SK-N-SH (cell line): Measurements from ENCODE around the gene FAM241A. TPM values are rescaled to one million over a fixed set of nuclear protein-coding genes. Genes with fewer than 3 reads are reported as not detected.
A peak's percentile ranks its signal among the peaks of the same experiment; 100 is the strongest.

Experiments
- CTCF ChIA-PET: fragments of 300-600, 350-600 bp; formaldehyde crosslinking; extraction: SDS; loops from one replicate; lab custom pipeline; 2021; lab: Yijun Ruan, JAX
- POLR2A ChIA-PET: fragments of 350-600 bp; sonication (Branson Sonifier 250); formaldehyde crosslinking; extraction: SDS; loops from one replicate; lab custom pipeline; 2020; ENCODE audit warnings: antibody characterized with exemption, inconsistent platforms; lab: Yijun Ruan, JAX
- DNase-seq: peaks from one replicate; pipeline ENCODE4 v3.0.0; 2012
- H2AFZ ChIP-seq: fragments of 200-600 bp; sonication (generic); 2 replicates; pipeline ENCODE4 v1.8.1; 2016; ENCODE audit warnings: antibody characterized with exemption, mild to moderate bottlenecking, low read depth
- H3F3A ChIP-seq: fragments of 200-600 bp; sonication (generic); replicated peaks from 2 replicates; pipeline ENCODE3; 2016; ENCODE audit warnings: antibody characterized with exemption, mild to moderate bottlenecking; ENCODE audit not compliant: insufficient read depth
- H3K27ac ChIP-seq, 2 experiments: fragments of 200-500 bp in 1 of 2; fragments of 200-600 bp in 1 of 2; sonication (Bioruptor generic) in 1 of 2; sonication (generic), shearing (Covaris generic) in 1 of 2; 2 replicates each; pipeline versions ENCODE4 v1.5.1 to v1.6.1; 2014 to 2016; ENCODE audit warnings: low read depth in 2 of 2, inconsistent platforms in 1 of 2, low read length in 1 of 2, mild to moderate bottlenecking in 1 of 2, mixed read lengths in 1 of 2
- H3K27me3 ChIP-seq: fragments of 200-600 bp; sonication (generic), shearing (Covaris generic); 2 replicates; pipeline ENCODE4 v1.6.1; 2016; ENCODE audit warnings: mixed run types; ENCODE audit not compliant: insufficient read depth
- H3K36me3 ChIP-seq, 2 experiments: fragments of 200-500 bp in 1 of 2; fragments of 200-600 bp in 1 of 2; sonication (Bioruptor generic) in 1 of 2; sonication (generic) in 1 of 2; replicated peaks in 1 of 2; 2 replicates each; pipeline versions ENCODE3 to v1.5.1; 2014 to 2016; ENCODE audit warnings: low read length in 1 of 2, mild to moderate bottlenecking in 1 of 2; ENCODE audit not compliant: insufficient read depth in 2 of 2, control insufficient read depth in 1 of 2
- H3K4me1 ChIP-seq, 2 experiments: fragments of 200-500 bp in 1 of 2; fragments of 200-600 bp in 1 of 2; sonication (Bioruptor generic) in 1 of 2; sonication (generic), shearing (Covaris generic) in 1 of 2; 2 replicates each; pipeline versions ENCODE4 v1.5.1 to v1.6.1; 2014 to 2016; ENCODE audit warnings: low read depth in 1 of 2, low read length in 1 of 2, mixed run types in 1 of 2; ENCODE audit not compliant: insufficient read depth in 2 of 2, control insufficient read depth in 1 of 2
- H3K4me2 ChIP-seq: fragments of 200-600 bp; sonication (generic), shearing (Covaris generic); 2 replicates; pipeline ENCODE4 v1.6.1; 2017; ENCODE audit warnings: mixed run types
- H3K4me3 ChIP-seq, 2 experiments: fragments of 200-500 bp in 1 of 2; fragments of 200-600 bp in 1 of 2; sonication (Bioruptor generic) in 1 of 2; sonication (generic), shearing (Covaris generic) in 1 of 2; 2 replicates each; pipeline versions ENCODE4 v1.5.1 to v1.8.1; 2014 to 2016; ENCODE audit warnings: low read depth in 2 of 2, inconsistent platforms in 1 of 2, low read length in 1 of 2, mild to moderate bottlenecking in 1 of 2, mixed read lengths in 1 of 2, moderate library complexity in 1 of 2
- H3K79me2 ChIP-seq: fragments of 200-600 bp; sonication (generic); 2 replicates; pipeline ENCODE4 v1.8.1; 2017; ENCODE audit warnings: mild to moderate bottlenecking; ENCODE audit not compliant: insufficient read depth
- H3K9ac ChIP-seq: fragments of 200-600 bp; sonication (generic); 2 replicates; pipeline ENCODE4 v1.6.1; 2017; ENCODE audit warnings: mixed run types
- H3K9me2 ChIP-seq: fragments of 200-600 bp; sonication (generic); 2 replicates; pipeline ENCODE4 v1.6.1; 2017; ENCODE audit warnings: mixed run types
- H3K9me3 ChIP-seq: fragments of 200-600 bp; sonication (generic); 2 replicates; pipeline ENCODE4 v1.6.1; 2017; ENCODE audit warnings: mixed run types, mild to moderate bottlenecking, moderate library complexity
- H4K20me1 ChIP-seq: fragments of 200-600 bp; sonication (generic); 2 replicates; pipeline ENCODE4 v1.6.1; 2017; ENCODE audit warnings: mild to moderate bottlenecking, mixed run types; ENCODE audit not compliant: insufficient read depth
- CHD2 ChIP-seq: fragments of 150-350 bp; IDR thresholded peaks from 2 replicates; pipeline ENCODE4 v1.6.1; 2018; ENCODE audit warnings: low read length; ENCODE audit not compliant: partially characterized antibody
- EP300 ChIP-seq, 2 experiments: IDR thresholded peaks; 2 replicates each; pipeline versions ENCODE4 v1.4.0 to v1.6.1; 2012; ENCODE audit warnings: borderline replicate concordance in 1 of 2, low read depth in 1 of 2, low read length in 1 of 2
- FOSL2 ChIP-seq: IDR thresholded peaks from 2 replicates; pipeline ENCODE4 v1.4.0; 2012; ENCODE audit warnings: low read depth, mild to moderate bottlenecking, moderate library complexity, borderline replicate concordance
- FOXJ3 ChIP-seq: sonication (generic); formaldehyde crosslinking; IDR thresholded peaks from 2 replicates; pipeline ENCODE4 v1.5.1; 2020; ENCODE audit warnings: mild to moderate bottlenecking, missing genetic modification reagents
- GATA2 ChIP-seq: sonication (generic); formaldehyde crosslinking; IDR thresholded peaks from 2 replicates; pipeline ENCODE4 v1.5.0; 2020; ENCODE audit warnings: mild to moderate bottlenecking, missing genetic modification reagents
- JUND ChIP-seq: IDR thresholded peaks from 2 replicates; pipeline ENCODE4 v1.4.0; 2012
- NFIC ChIP-seq: IDR thresholded peaks from 2 replicates; pipeline ENCODE4 v1.4.0; 2012; ENCODE audit warnings: borderline replicate concordance
- NRF1 ChIP-seq: IDR thresholded peaks from 2 replicates; pipeline ENCODE4 v1.6.1; 2012; ENCODE audit warnings: low read depth, mild to moderate bottlenecking, low read length
- POLR2AphosphoS5 ChIP-seq: IDR thresholded peaks from 2 replicates; pipeline ENCODE4 v1.6.1; 2012; ENCODE audit warnings: low read depth, low read length
- RAD21 ChIP-seq: IDR thresholded peaks from 2 replicates; pipeline ENCODE4 v1.6.1; 2012; ENCODE audit warnings: mild to moderate bottlenecking, low read length
- RXRA ChIP-seq: IDR thresholded peaks from 2 replicates; pipeline ENCODE4 v1.4.0; 2012; ENCODE audit warnings: low read depth, mild to moderate bottlenecking, borderline replicate concordance
- SIN3A ChIP-seq: IDR thresholded peaks from 2 replicates; pipeline ENCODE4 v1.6.1; 2012; ENCODE audit warnings: low read depth, mild to moderate bottlenecking, low read length, moderate library complexity, borderline replicate concordance
- SMC3 ChIP-seq: IDR thresholded peaks from 2 replicates; pipeline ENCODE4 v1.6.1; 2012; ENCODE audit warnings: low read depth, low read length, improper control_type of control experiment
- TAF1 ChIP-seq: IDR thresholded peaks from 2 replicates; pipeline ENCODE4 v1.6.1; 2012; ENCODE audit warnings: low read depth, mild to moderate bottlenecking, low read length, moderate library complexity, borderline replicate concordance
- WGBS: methylation state at CpG from one replicate; pipeline ENCODE4 v1.1.6; 2017; ENCODE audit warnings: low lambda C conversion rate; 5-methylcytosine and 5-hydroxymethylcytosine counted together
- polyA plus RNA-seq, 3 experiments: library from polyadenylated mRNA; depleted of rRNA; stranded (reverse); fragments of >200 nt; gene quantifications; 2 replicates each; pipeline ENCODE4 v1.2.3, GENCODE V29; 2012
- TF ChIP-seq, protein P1 (sequence below): IDR thresholded peaks from 2 replicates; pipeline ENCODE4 v1.4.0; 2012; ENCODE audit warnings: low read depth, borderline replicate concordance
- TF ChIP-seq, protein P2 (sequence below): IDR thresholded peaks from 2 replicates; pipeline ENCODE4 v1.4.0; 2012; ENCODE audit warnings: low read depth, borderline replicate concordance
- TF ChIP-seq, protein P3 (sequence below): IDR thresholded peaks from 2 replicates; pipeline ENCODE4 v1.4.0; 2012; ENCODE audit warnings: low read depth
- TF ChIP-seq, protein P4 (sequence below): fragments of 150-350 bp; IDR thresholded peaks from 2 replicates; pipeline ENCODE4 v1.6.1; 2016; ENCODE audit warnings: mild to moderate bottlenecking, low read depth, low read length
- TF ChIP-seq, protein P5 (sequence below): fragments of 200-600 bp; sonication (generic); IDR thresholded peaks from 2 replicates; pipeline ENCODE4 v1.6.1; 2017; ENCODE audit warnings: antibody characterized with exemption, mild to moderate bottlenecking, moderate library complexity

The FAM241A gene
- polyA plus RNA-seq, 1 of the 3 experiments (the other 2 are of a cell fraction) = 0.44 TPM

DNA sequence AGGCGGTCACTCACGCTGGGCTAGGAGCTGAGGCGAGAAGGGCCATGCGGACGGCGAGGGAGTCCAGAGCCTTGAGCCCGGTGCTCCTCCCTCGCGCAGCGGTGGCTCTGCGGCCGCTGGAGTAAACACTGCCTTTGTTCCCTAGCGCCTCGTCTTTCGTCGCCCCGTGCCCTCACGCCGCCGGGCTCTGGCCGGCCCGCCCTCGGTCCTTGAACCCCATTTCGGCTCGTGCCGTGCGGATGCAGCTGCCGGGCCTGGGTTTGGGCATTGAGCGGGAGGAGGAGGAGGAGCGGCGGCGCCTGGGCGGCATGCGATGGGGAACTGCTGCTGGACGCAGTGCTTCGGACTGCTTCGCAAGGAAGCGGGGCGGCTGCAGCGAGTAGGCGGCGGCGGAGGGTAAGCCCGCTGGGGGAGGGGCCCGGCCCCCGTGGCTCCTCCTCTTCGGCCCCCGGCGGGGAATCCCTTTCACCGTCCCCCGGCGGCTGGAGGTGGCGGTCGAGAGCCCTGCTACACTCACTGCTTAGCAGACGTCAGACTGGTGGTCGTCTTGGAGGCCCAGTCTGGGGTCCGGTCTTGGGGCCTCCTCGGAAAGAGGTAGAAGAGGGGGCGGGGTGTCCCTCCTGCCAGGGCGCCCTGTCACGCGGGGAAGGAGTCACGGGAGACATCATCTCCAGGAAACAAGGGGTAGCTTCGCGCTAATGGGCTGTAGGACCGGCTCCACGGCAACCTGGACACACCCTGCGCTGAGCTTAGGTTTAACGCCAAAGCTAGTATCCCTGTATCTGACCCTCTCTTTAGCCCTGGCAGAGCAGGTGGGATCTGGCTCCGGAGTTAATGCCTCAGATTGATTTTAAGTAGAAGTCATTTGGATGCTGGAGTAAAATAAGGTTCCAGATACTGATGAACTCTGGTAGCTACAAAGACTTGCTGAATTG is 86.8 kb downstream of the FAM241A start, which contains the start of gene AP1AR (continued):
- TF ChIP-seq, protein P1, sequence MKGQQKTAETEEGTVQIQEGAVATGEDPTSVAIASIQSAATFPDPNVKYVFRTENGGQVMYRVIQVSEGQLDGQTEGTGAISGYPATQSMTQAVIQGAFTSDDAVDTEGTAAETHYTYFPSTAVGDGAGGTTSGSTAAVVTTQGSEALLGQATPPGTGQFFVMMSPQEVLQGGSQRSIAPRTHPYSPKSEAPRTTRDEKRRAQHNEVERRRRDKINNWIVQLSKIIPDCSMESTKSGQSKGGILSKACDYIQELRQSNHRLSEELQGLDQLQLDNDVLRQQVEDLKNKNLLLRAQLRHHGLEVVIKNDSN = peak; percentile 58; the same call in 1 of the 2 replicates

DNA sequence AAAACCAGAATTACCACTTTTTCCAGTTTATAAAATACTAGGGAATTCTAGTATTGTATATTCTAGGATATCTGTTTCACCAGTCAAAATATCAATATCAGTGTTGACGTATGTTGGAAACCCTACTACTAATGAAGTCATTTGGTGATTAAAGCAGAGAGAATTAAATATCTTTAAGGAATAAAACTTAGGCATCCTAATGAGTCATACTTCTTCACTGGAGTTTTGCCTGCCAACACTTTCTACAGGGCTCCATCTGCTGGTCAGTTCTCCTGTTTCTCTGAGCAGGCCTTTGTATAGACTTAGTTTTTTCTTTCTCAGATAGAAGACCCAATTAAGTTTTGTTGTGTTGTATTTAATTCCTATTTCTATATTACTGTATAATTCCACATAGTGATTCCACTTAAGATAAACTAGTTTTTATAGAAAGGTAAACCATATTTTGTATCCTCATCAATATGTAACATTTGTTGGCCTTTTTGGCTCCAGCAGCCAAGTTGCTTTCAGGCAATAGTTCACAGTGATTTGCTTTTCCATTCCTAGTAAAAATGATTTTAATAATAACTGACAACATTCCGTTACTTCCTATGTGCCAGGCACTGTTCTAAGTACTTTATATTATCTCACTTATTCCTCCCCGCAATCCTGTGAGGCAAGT is 89.8 kb downstream of the FAM241A start:
- ChIA-PET CTCF (interaction anchor here (0.7 to 7.1 kb wide), 16 partner anchors 8 to 1581 kb away, joined by 3 to 74 read pairs (median 4); no protein-coding TSS in a partner anchor), POLR2A (no interaction called here)
- Histone ChIP-seq H3K36me3 (no peaks in the 10 kb centered on the region), H3F3A (peaks cover 16% of the 10 kb centered on the region), H3K79me2 (peaks cover 63% of the 10 kb centered on the region), H3K9me3 (no peaks in the 10 kb centered on the region), H3K9ac (no peak overlapping the region), H3K9me2 (no peaks in the 10 kb centered on the region), H3K4me3 (peak overlapping the region in 1 of 2 experiments; percentile 30; a peak in 1 of 4 replicates), H3K4me2 (no peak overlapping the region), H3K27me3 (no peaks in the 10 kb centered on the region), H3K27ac (peak overlapping the region in 1 of 2 experiments; percentile 30; a peak in 1 of 4 replicates), H2AFZ (no peak overlapping the region; the same call in 1 of the 2 replicates), H3K4me1 (peaks cover 4 to 7% of the 10 kb centered on the region in 2 experiments; a peak in 3 of 4 replicates), H4K20me1 (no peaks in the 10 kb centered on the region; the same call in 1 of the 2 replicates)
- 36% methylated on average over 3 of the region's 3 CpGs for WGBS
- TF ChIP-seq, protein P2, sequence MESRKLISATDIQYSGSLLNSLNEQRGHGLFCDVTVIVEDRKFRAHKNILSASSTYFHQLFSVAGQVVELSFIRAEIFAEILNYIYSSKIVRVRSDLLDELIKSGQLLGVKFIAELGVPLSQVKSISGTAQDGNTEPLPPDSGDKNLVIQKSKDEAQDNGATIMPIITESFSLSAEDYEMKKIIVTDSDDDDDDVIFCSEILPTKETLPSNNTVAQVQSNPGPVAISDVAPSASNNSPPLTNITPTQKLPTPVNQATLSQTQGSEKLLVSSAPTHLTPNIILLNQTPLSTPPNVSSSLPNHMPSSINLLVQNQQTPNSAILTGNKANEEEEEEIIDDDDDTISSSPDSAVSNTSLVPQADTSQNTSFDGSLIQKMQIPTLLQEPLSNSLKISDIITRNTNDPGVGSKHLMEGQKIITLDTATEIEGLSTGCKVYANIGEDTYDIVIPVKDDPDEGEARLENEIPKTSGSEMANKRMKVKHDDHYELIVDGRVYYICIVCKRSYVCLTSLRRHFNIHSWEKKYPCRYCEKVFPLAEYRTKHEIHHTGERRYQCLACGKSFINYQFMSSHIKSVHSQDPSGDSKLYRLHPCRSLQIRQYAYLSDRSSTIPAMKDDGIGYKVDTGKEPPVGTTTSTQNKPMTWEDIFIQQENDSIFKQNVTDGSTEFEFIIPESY = no peak
- TF ChIP-seq NFIC (no peak), NRF1 (no peak), POLR2AphosphoS5 (no peak), GATA2 (CRISPR knock-in tag) (no peak), CHD2 (no peak), FOSL2 (peak; percentile 82), RAD21 (peak; percentile 79), TAF1 (no peak), JUND (peak; percentile 64), EP300 (IDR thresholded peaks at IDR 0.05; ENCODE audit: borderline replicate concordance in 1 of 2, low read depth in 1 of 2, low read length in 1 of 2) (no peak), RXRA (no peak), SMC3 (peak; percentile 81), SIN3A (no peak), FOXJ3 (CRISPR knock-in tag) (no peak)
- TF ChIP-seq, protein P3, sequence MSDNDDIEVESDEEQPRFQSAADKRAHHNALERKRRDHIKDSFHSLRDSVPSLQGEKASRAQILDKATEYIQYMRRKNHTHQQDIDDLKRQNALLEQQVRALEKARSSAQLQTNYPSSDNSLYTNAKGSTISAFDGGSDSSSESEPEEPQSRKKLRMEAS = no peak
- TF ChIP-seq, protein P4, sequence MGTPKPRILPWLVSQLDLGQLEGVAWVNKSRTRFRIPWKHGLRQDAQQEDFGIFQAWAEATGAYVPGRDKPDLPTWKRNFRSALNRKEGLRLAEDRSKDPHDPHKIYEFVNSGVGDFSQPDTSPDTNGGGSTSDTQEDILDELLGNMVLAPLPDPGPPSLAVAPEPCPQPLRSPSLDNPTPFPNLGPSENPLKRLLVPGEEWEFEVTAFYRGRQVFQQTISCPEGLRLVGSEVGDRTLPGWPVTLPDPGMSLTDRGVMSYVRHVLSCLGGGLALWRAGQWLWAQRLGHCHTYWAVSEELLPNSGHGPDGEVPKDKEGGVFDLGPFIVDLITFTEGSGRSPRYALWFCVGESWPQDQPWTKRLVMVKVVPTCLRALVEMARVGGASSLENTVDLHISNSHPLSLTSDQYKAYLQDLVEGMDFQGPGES = no peak
- TF ChIP-seq, protein P5, sequence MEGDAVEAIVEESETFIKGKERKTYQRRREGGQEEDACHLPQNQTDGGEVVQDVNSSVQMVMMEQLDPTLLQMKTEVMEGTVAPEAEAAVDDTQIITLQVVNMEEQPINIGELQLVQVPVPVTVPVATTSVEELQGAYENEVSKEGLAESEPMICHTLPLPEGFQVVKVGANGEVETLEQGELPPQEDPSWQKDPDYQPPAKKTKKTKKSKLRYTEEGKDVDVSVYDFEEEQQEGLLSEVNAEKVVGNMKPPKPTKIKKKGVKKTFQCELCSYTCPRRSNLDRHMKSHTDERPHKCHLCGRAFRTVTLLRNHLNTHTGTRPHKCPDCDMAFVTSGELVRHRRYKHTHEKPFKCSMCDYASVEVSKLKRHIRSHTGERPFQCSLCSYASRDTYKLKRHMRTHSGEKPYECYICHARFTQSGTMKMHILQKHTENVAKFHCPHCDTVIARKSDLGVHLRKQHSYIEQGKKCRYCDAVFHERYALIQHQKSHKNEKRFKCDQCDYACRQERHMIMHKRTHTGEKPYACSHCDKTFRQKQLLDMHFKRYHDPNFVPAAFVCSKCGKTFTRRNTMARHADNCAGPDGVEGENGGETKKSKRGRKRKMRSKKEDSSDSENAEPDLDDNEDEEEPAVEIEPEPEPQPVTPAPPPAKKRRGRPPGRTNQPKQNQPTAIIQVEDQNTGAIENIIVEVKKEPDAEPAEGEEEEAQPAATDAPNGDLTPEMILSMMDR = peak; percentile 93
- peak; percentile 48 for DNase-seq
